Gastrocnemius medialis (tissue), 4 donors: Measurements from ENCODE around the gene BSX. TPM values are rescaled to one million over a fixed set of nuclear protein-coding genes. Genes with fewer than 3 reads are reported as not detected.

ENCODE experiments used
- ATAC-seq, 2 donors: fragments of 150-250 bp; one replicate each; pipeline ENCODE4 v1.9.1; 2016
- DNase-seq, 2 donors: peaks; one replicate each; pipeline ENCODE4 v3.0.0-alpha.2; 2019
- H3K27ac ChIP-seq, 4 donors: fragments of 200-600 bp; sonication (generic); 1 replicate in 1 of 4; 2 replicates in 3 of 4; pipeline ENCODE4 v1.5.1; 2016 to 2018; ENCODE audit warnings: mild to moderate bottlenecking in 2 of 4, moderate library complexity in 1 of 4
- H3K27me3 ChIP-seq, 3 donors: fragments of 200-600 bp; sonication (generic) in 2 of 3; 1 replicate in 1 of 3; 2 replicates in 2 of 3; pipeline versions ENCODE4 v1.5.1 to v1.6.0; 2016 to 2019; ENCODE audit warnings: mild to moderate bottlenecking in 1 of 3, moderate library complexity in 1 of 3
- H3K36me3 ChIP-seq, 2 donors: fragments of 200-600 bp; sonication (generic) in 1 of 2; one replicate each; pipeline ENCODE4 v1.5.1; 2017 to 2018
- H3K4me1 ChIP-seq, 2 donors: fragments of 200-600 bp; sonication (generic) in 1 of 2; one replicate each; pipeline ENCODE4 v1.5.1; 2016 to 2017; ENCODE audit warnings: mild to moderate bottlenecking in 2 of 2
- H3K4me3 ChIP-seq, 4 donors: fragments of 200-600 bp; sonication (generic) in 3 of 4; 1 replicate in 1 of 4; 2 replicates in 3 of 4; pipeline ENCODE4 v1.5.1; 2016 to 2019; ENCODE audit warnings: mild to moderate bottlenecking in 2 of 4
- H3K9me3 ChIP-seq, 3 donors: fragments of 200-600 bp; sonication (generic) in 2 of 3; 1 replicate in 1 of 3; 2 replicates in 2 of 3; pipeline ENCODE4 v1.5.1; 2016 to 2019
- CTCF ChIP-seq, 5 experiments: fragments of 450-650 bp in 3 of 5; fragments of 200-600 bp in 2 of 5; sonication (generic) in 2 of 5; IDR thresholded peaks in 4 of 5; conservative IDR thresholded peaks in 1 of 5; 1 replicate in 4 of 5; 2 replicates in 1 of 5; pipeline ENCODE4 v1.5.1; 2016 to 2019; ENCODE audit warnings: antibody characterized with exemption in 5 of 5, mild to moderate bottlenecking in 3 of 5, moderate library complexity in 3 of 5
- POLR2A ChIP-seq, 2 donors: fragments of 450-650 bp; IDR thresholded peaks; one replicate each; pipeline ENCODE4 v1.6.1; 2017; ENCODE audit warnings: antibody characterized with exemption in 2 of 2, mild to moderate bottlenecking in 2 of 2, moderate library complexity in 2 of 2
- in situ Hi-C, 4 donors: fragments of 200-750 bp; cut with MboI; loops; one replicate each; pipeline versions ENCODE4 v1.15.0 to v1.8.0; 2017; ENCODE audit warnings: low sequenced_read_pairs in 4 of 4
- intact Hi-C: fragments of 100-400 bp; cut with DNase I; formaldehyde crosslinking; loops from one replicate; pipeline ENCODE4 v1.15.1; 2023; ENCODE audit warnings: low total_unique reads
- total RNA-seq, 4 donors: library from RNA; depleted of rRNA; stranded (reverse); fragments of >200 nt; gene quantifications; one replicate each; pipeline versions ENCODE4 v1.1.0 to v1.2.3, GENCODE V29; 2016

BSX gene
- total RNA-seq, 4 donors from 2014 or later, result not detected

- ATAC-seq (no peak), DNase-seq (no peak)
- no peak overlapping the region for H3K4me3 ChIP-seq
- H3K27me3 ChIP-seq, result peaks cover 95 to 100% (median 97%) of the 10 kb centered on the region in 3 donors
- H3K4me1 ChIP-seq, result peaks cover 10% of the 10 kb centered on the region in 2 donors
- in situ Hi-C loops, result no loop called here
- H3K36me3 ChIP-seq, result no peaks in the 10 kb centered on the region
- H3K9me3 ChIP-seq, result no peaks in the 10 kb centered on the region
- TF ChIP-seq POLR2A (IDR thresholded peaks at IDR 0.05) (no peak), CTCF (IDR thresholded peaks at IDR 0.05 in 4 of 5, conservative IDR thresholded peaks at IDR 0.05 in 1 of 5) (no peak)
- intact Hi-C loops, result no loop called here
- no peak overlapping the region for H3K27ac ChIP-seq
These were observed 2.4 kb downstream of the BSX start for GRCh38 chr11:122979103-122979814.

- no peaks in the 10 kb centered on the region for H3K9me3 ChIP-seq
- TF ChIP-seq POLR2A (IDR thresholded peaks at IDR 0.05) (no peak), CTCF (IDR thresholded peaks at IDR 0.05 in 4 of 5, conservative IDR thresholded peaks at IDR 0.05 in 1 of 5) (no peak)
- H3K4me3 ChIP-seq, result no peak overlapping the region
- in situ Hi-C loops (no loop called here), intact Hi-C loops (no loop called here)
- ATAC-seq (no peak), DNase-seq (no peak)
- H3K36me3 ChIP-seq, result no peaks in the 10 kb centered on the region
- peaks cover 10% of the 10 kb centered on the region in 2 donors for H3K4me1 ChIP-seq
- H3K27me3 ChIP-seq, result peaks cover 85 to 100% (median 97%) of the 10 kb centered on the region in 3 donors
- H3K27ac ChIP-seq, result no peak overlapping the region
These were observed 3.4 kb downstream of the BSX start for GRCh38 chr11:122978299-122978620.

- Histone ChIP-seq H3K27ac (no peak overlapping the region), H3K27me3 (peaks cover 80 to 98% (median 95%) of the 10 kb centered on the region in 3 donors), H3K4me3 (peak overlapping the region in 1 of 4 donors; percentile 13), H3K9me3 (no peaks in the 10 kb centered on the region), H3K36me3 (no peaks in the 10 kb centered on the region), H3K4me1 (peaks cover 10% of the 10 kb centered on the region in 2 donors)
- no peak for DNase-seq
- TF ChIP-seq CTCF (IDR thresholded peaks at IDR 0.05 in 4 of 5, conservative IDR thresholded peaks at IDR 0.05 in 1 of 5) (no peak), POLR2A (IDR thresholded peaks at IDR 0.05) (no peak)
- no peak for ATAC-seq
- intact Hi-C loops (no loop called here), in situ Hi-C loops (no loop called here)
These were observed 4.0 kb downstream of the BSX start for GRCh38 chr11:122977470-122978298.

GRCh38 chr11:122976734-122977469 lies 4.7 kb downstream of the BSX start:
- in situ Hi-C loops, result no loop called here
- peaks cover 72 to 94% (median 87%) of the 10 kb centered on the region in 3 donors for H3K27me3 ChIP-seq
- no peak for TF ChIP-seq POLR2A (IDR thresholded peaks at IDR 0.05)
- TF ChIP-seq CTCF (IDR thresholded peaks at IDR 0.05 in 4 of 5, conservative IDR thresholded peaks at IDR 0.05 in 1 of 5), result no peak

More at GRCh38 chr11:122976734-122977469, 4.7 kb downstream of the BSX start:
- H3K27ac ChIP-seq, result no peak overlapping the region
- intact Hi-C loops, result no loop called here
- DNase-seq (no peak), ATAC-seq (no peak)
- peak overlapping the region in 1 of 4 donors; percentile 13 for H3K4me3 ChIP-seq
- H3K4me1 ChIP-seq, result peaks cover 10% of the 10 kb centered on the region in 2 donors
- H3K9me3 ChIP-seq, result no peaks in the 10 kb centered on the region
- H3K36me3 ChIP-seq, result no peaks in the 10 kb centered on the region
